H1 (cell line): Measurements from ENCODE around the gene C2orf66. TPM values are rescaled to one million over a fixed set of nuclear protein-coding genes. Genes with fewer than 3 reads are reported as not detected.

Experiments
- CTCF ChIA-PET: fragments of 300-600 bp; sonication (Branson Sonifier 250); formaldehyde crosslinking; loops from one replicate; lab custom pipeline; 2021; ENCODE audit not compliant: partially characterized antibody; lab: Charles Lee
- POLR2A ChIA-PET: fragments of 300-600 bp; sonication (Branson Sonifier 250); formaldehyde crosslinking; loops from one replicate; lab custom pipeline; 2021; ENCODE audit warnings: inconsistent platforms; ENCODE audit not compliant: partially characterized antibody; lab: Charles Lee
- DNase-seq, 2 experiments: peaks; one replicate each; pipeline versions ENCODE4 v3.0.0 to v3.0.0-alpha.2; 2010 to 2022; ENCODE audit warnings: low spot score in 2 of 2, low read depth in 1 of 2, mixed read lengths in 1 of 2
- FAIRE-seq: peaks from 2 replicates; lab custom pipeline; 2011; peaks lifted over from hg19 to GRCh38; lab: Jason Lieb, UNC
- H2AFZ ChIP-seq: 2 replicates; pipeline ENCODE4 v1.8.1; 2012; ENCODE audit warnings: low read length, inconsistent platforms
- H2AK5ac ChIP-seq: 2 replicates; pipeline ENCODE4 v1.6.1; 2013; ENCODE audit warnings: low read depth, low read length
- H2BK120ac ChIP-seq: replicated peaks from 2 replicates; pipeline ENCODE3; 2013; ENCODE audit warnings: low read depth, low read length, inconsistent platforms
- H2BK12ac ChIP-seq: 2 replicates; pipeline ENCODE4 v1.6.1; 2013; ENCODE audit warnings: low read depth, low read length
- H2BK15ac ChIP-seq: 2 replicates; pipeline ENCODE4 v1.6.1; 2013; ENCODE audit warnings: low read length
- H2BK20ac ChIP-seq: 2 replicates; pipeline ENCODE4 v1.6.1; 2013; ENCODE audit warnings: low read length
- H2BK5ac ChIP-seq: 2 replicates; pipeline ENCODE4 v1.6.1; 2013; ENCODE audit warnings: low read depth, low read length
- H3K14ac ChIP-seq: 2 replicates; pipeline ENCODE4 v1.6.1; 2013; ENCODE audit warnings: inconsistent platforms; ENCODE audit not compliant: insufficient read length
- H3K18ac ChIP-seq: 2 replicates; pipeline ENCODE4 v1.6.1; 2013; ENCODE audit warnings: low read length; ENCODE audit errors: extremely low read depth
- H3K23ac ChIP-seq: 2 replicates; pipeline ENCODE4 v1.6.1; 2013; ENCODE audit warnings: inconsistent platforms; ENCODE audit not compliant: insufficient read length
- H3K23me2 ChIP-seq: 2 replicates; pipeline ENCODE4 v1.6.1; 2013; ENCODE audit warnings: low read depth, low read length
- H3K27ac ChIP-seq: 2 replicates; pipeline ENCODE4 v1.6.1; 2011; ENCODE audit warnings: low read depth, low read length, inconsistent platforms
- H3K27me3 ChIP-seq, 4 experiments: replicated peaks in 1 of 4; 1 replicate in 1 of 4; 2 replicates in 3 of 4; pipeline versions ENCODE4 v1.6.1 to v1.8.1; 2011 to 2013; ENCODE audit warnings: low read length in 3 of 4, mild to moderate bottlenecking in 3 of 4, inconsistent platforms in 2 of 4, mixed read lengths in 2 of 4, moderate library complexity in 1 of 4; ENCODE audit not compliant: control insufficient read depth in 3 of 4, insufficient read depth in 3 of 4; ENCODE audit errors: extremely low read depth in 1 of 4
- H3K36me3 ChIP-seq, 4 experiments: 2 replicates each; pipeline versions ENCODE4 v1.6.1 to v1.8.1; 2011 to 2013; ENCODE audit warnings: mild to moderate bottlenecking in 4 of 4, low read length in 3 of 4, moderate library complexity in 2 of 4, control low read depth in 1 of 4, inconsistent platforms in 1 of 4; ENCODE audit not compliant: insufficient read depth in 4 of 4, control insufficient read depth in 2 of 4
- H3K4ac ChIP-seq: replicated peaks from 2 replicates; pipeline ENCODE3; 2013; ENCODE audit warnings: low read length, low read depth, mixed read lengths, inconsistent platforms; ENCODE audit not compliant: insufficient read length
- H3K4me1 ChIP-seq, 4 experiments: replicated peaks in 1 of 4; 1 replicate in 1 of 4; 2 replicates in 3 of 4; pipeline versions ENCODE4 v1.6.1 to v1.8.1; 2011 to 2013; ENCODE audit warnings: low read length in 3 of 4, inconsistent platforms in 2 of 4, mixed read lengths in 1 of 4; ENCODE audit not compliant: insufficient read depth in 4 of 4, control insufficient read depth in 3 of 4
- H3K4me2 ChIP-seq, 2 experiments: 2 replicates each; pipeline versions ENCODE4 v1.6.1 to v1.8.1; 2011 to 2013; ENCODE audit warnings: low read depth in 2 of 2, low read length in 2 of 2, control low read depth in 1 of 2, inconsistent platforms in 1 of 2, mild to moderate bottlenecking in 1 of 2; ENCODE audit not compliant: insufficient read depth in 1 of 2
- H3K4me3 ChIP-seq, 4 experiments: fragments of 200-600, 300-600 bp in 1 of 4; sonication (generic), shearing (Covaris generic), sonication (Bioruptor Twin) in 1 of 4; 2 replicates each; pipeline versions ENCODE4 v1.5.1 to v1.8.1; 2011 to 2016; ENCODE audit warnings: low read length in 4 of 4, low read depth in 3 of 4, control low read depth in 2 of 4, inconsistent platforms in 2 of 4, mild to moderate bottlenecking in 2 of 4, mixed read lengths in 1 of 4, moderate library complexity in 1 of 4; ENCODE audit not compliant: insufficient read depth in 2 of 4; ENCODE audit errors: extremely low read depth in 1 of 4
- H3K56ac ChIP-seq: replicated peaks from 2 replicates; pipeline ENCODE3; 2013; ENCODE audit warnings: low read depth, mild to moderate bottlenecking, mixed read lengths, low read length, inconsistent platforms; ENCODE audit not compliant: insufficient read length
- H3K79me1 ChIP-seq: 2 replicates; pipeline ENCODE4 v1.6.1; 2013; ENCODE audit warnings: low read depth, low read length, control low read depth
- H3K79me2 ChIP-seq, 2 experiments: 2 replicates each; pipeline versions ENCODE4 v1.6.1 to v1.8.1; 2012 to 2013; ENCODE audit warnings: low read length in 2 of 2, mild to moderate bottlenecking in 2 of 2, inconsistent platforms in 1 of 2; ENCODE audit not compliant: insufficient read depth in 2 of 2, control insufficient read depth in 1 of 2
- H3K9ac ChIP-seq, 4 experiments: replicated peaks in 1 of 4; 1 replicate in 1 of 4; 2 replicates in 3 of 4; pipeline versions ENCODE4 v1.6.1 to v1.8.1; 2011 to 2013; ENCODE audit warnings: low read depth in 3 of 4, low read length in 3 of 4, control low read depth in 2 of 4, mild to moderate bottlenecking in 2 of 4, moderate library complexity in 2 of 4, inconsistent platforms in 1 of 4; ENCODE audit errors: extremely low read depth in 1 of 4
- H3K9me3 ChIP-seq, 2 experiments: 2 replicates each; pipeline versions ENCODE4 v1.6.1 to v1.8.1; 2012 to 2013; ENCODE audit warnings: mild to moderate bottlenecking in 2 of 2, moderate library complexity in 2 of 2, control low read depth in 1 of 2, inconsistent platforms in 1 of 2, low read depth in 1 of 2, low read length in 1 of 2, mixed read lengths in 1 of 2; ENCODE audit not compliant: insufficient read depth in 2 of 2
- H4K20me1 ChIP-seq, 2 experiments: replicated peaks in 1 of 2; 2 replicates each; pipeline versions ENCODE3 to v1.8.1; 2011 to 2013; ENCODE audit warnings: inconsistent platforms in 2 of 2, low read length in 2 of 2, mild to moderate bottlenecking in 1 of 2; ENCODE audit not compliant: insufficient read depth in 2 of 2, control insufficient read depth in 1 of 2
- H4K5ac ChIP-seq: 2 replicates; pipeline ENCODE4 v1.6.1; 2013; ENCODE audit warnings: low read length, low read depth, mixed read lengths, inconsistent platforms; ENCODE audit not compliant: insufficient read length
- H4K8ac ChIP-seq: 2 replicates; pipeline ENCODE4 v1.8.0; 2013; ENCODE audit warnings: mild to moderate bottlenecking, moderate library complexity, low read length, inconsistent platforms; ENCODE audit not compliant: insufficient read depth; ENCODE audit errors: extremely low read depth
- H4K91ac ChIP-seq: replicated peaks from 2 replicates; pipeline ENCODE3; 2013; ENCODE audit warnings: low read length, mixed read lengths, inconsistent platforms; ENCODE audit not compliant: insufficient read length
- CEBPB ChIP-seq: IDR thresholded peaks from 2 replicates; pipeline ENCODE4 v1.6.1; 2012; ENCODE audit warnings: low read depth, low read length
- CTBP2 ChIP-seq: IDR thresholded peaks from 2 replicates; pipeline ENCODE4 v1.7.0; 2011; ENCODE audit warnings: borderline replicate concordance, mild to moderate bottlenecking, moderate library complexity, mixed read lengths, low read length; ENCODE audit not compliant: insufficient read depth, insufficient read length
- EP300 ChIP-seq, 2 experiments: IDR thresholded peaks; 1 replicate in 1 of 2; 2 replicates in 1 of 2; pipeline ENCODE4 v1.6.1; 2011 to 2012; ENCODE audit warnings: low read depth in 2 of 2, low read length in 2 of 2, mild to moderate bottlenecking in 2 of 2, borderline replicate concordance in 1 of 2, inconsistent platforms in 1 of 2, moderate library complexity in 1 of 2
- FOSL1 ChIP-seq: IDR thresholded peaks from 2 replicates; pipeline ENCODE4 v1.6.1; 2011; ENCODE audit warnings: mild to moderate bottlenecking, low read depth, low read length, moderate library complexity; ENCODE audit not compliant: insufficient read depth
- GTF2F1 ChIP-seq: IDR thresholded peaks from 2 replicates; pipeline ENCODE4 v1.6.1; 2012; ENCODE audit warnings: low read depth, low read length, improper control_type of control experiment, borderline replicate concordance
- JUND ChIP-seq: IDR thresholded peaks from 2 replicates; pipeline ENCODE4 v1.6.1; 2011; ENCODE audit warnings: mild to moderate bottlenecking, improper control_type of control experiment, low read length
- POLR2A ChIP-seq, 2 experiments: IDR thresholded peaks; 1 replicate in 1 of 2; 2 replicates in 1 of 2; pipeline ENCODE4 v1.6.1; 2011; ENCODE audit warnings: low read depth in 2 of 2, low read length in 2 of 2, mild to moderate bottlenecking in 2 of 2; ENCODE audit errors: control extremely low read depth in 1 of 2
- POU5F1 ChIP-seq: IDR thresholded peaks from 2 replicates; pipeline ENCODE4 v1.6.1; 2011; ENCODE audit warnings: low read depth, mild to moderate bottlenecking, low read length, moderate library complexity
- RBBP5 ChIP-seq: IDR thresholded peaks from 2 replicates; pipeline ENCODE4 v1.7.1; 2012; ENCODE audit warnings: low read depth, mild to moderate bottlenecking, inconsistent platforms, low read length, moderate library complexity, borderline replicate concordance
- SP1 ChIP-seq: IDR thresholded peaks from 2 replicates; pipeline ENCODE4 v1.6.1; 2011; ENCODE audit warnings: low read depth, low read length
- SP2 ChIP-seq: IDR thresholded peaks from 2 replicates; pipeline ENCODE4 v1.6.1; 2012; ENCODE audit warnings: mild to moderate bottlenecking, low read length, inconsistent platforms
- SRF ChIP-seq: IDR thresholded peaks from 2 replicates; pipeline ENCODE4 v1.6.1; 2011; ENCODE audit warnings: mild to moderate bottlenecking, low read depth, low read length, moderate library complexity
- TBP ChIP-seq: IDR thresholded peaks from 2 replicates; pipeline ENCODE4 v1.6.1; 2011; ENCODE audit warnings: low read depth, low read length, improper control_type of control experiment
- WGBS, 2 experiments: shearing (Covaris generic) in 1 of 2; methylation state at CpG; one replicate each; pipeline versions ENCODE4 v1.1.6 to v1.1.7; 2013 to 2015; ENCODE audit warnings: low lambda C conversion rate in 2 of 2, mixed read lengths in 2 of 2, inconsistent platforms in 1 of 2, low coverage in 1 of 2, missing lambda C conversion rate in 1 of 2; ENCODE audit not compliant: insufficient replicate concordance in 2 of 2, insufficient coverage in 1 of 2, insufficient read length in 1 of 2; ENCODE audit errors: extremely low coverage in 1 of 2, missing lambda C conversion rate in 1 of 2; 5-methylcytosine and 5-hydroxymethylcytosine counted together
- polyA plus RNA-seq, 7 experiments: library from polyadenylated mRNA; depleted of rRNA in 3 of 7; stranded (reverse) in 5 of 7; unstranded in 2 of 7; fragments of >200 nt in 5 of 7; fragments of 200-250 nt in 2 of 7; gene quantifications; 1 replicate in 5 of 7; 2 replicates in 1 of 7; 4 replicates in 1 of 7; pipeline versions ENCODE4 v1.2.1 to v1.2.3, GENCODE V29; 2011 to 2013; ENCODE audit warnings: missing spikeins in 2 of 7, mixed read lengths in 2 of 7
- total RNA-seq: library from RNA; stranded (reverse); fragmentation: NEBNext Ultra II Directional; extraction: Animal tissue kit (Norgen Biotek cat#: 25700); gene quantifications from 2 replicates; pipeline ENCODE4 v1.2.1, GENCODE V29; 2021
- TF ChIP-seq, protein P1 (sequence below): IDR thresholded peaks from 2 replicates; pipeline ENCODE4 v1.6.1; 2012; ENCODE audit warnings: low read length, inconsistent platforms

Gene C2orf66
- total and polyA plus RNA-seq, 2 of the 8 experiments (the other 6 are each of a cell fraction or from before 2014, with no cell fraction given), result not detected

- H3K9ac ChIP-seq, result no peak overlapping the region
- no peak overlapping the region for H2AFZ ChIP-seq
- H4K5ac ChIP-seq, result no peak overlapping the region
- CTCF ChIA-PET, result no interaction called here
- H3K79me2 ChIP-seq, result no peaks in the 10 kb centered on the region; a peak in 1 of 4 replicates
- H3K27me3 ChIP-seq, result no peaks in the 10 kb centered on the region
- H3K4me1 ChIP-seq, result no peaks in the 10 kb centered on the region
- no peak overlapping the region for H2AK5ac ChIP-seq
- H3K4me3 ChIP-seq, result no peak overlapping the region
- H2BK15ac ChIP-seq, result no peak overlapping the region
- H4K20me1 ChIP-seq, result no peaks in the 10 kb centered on the region
- H3K9me3 ChIP-seq, result no peaks in the 10 kb centered on the region
- H3K79me1 ChIP-seq, result no peaks in the 10 kb centered on the region
- WGBS, 2 experiments, result 97% methylated on average over 3 of the region's 3 CpGs; no CpG with 5 or more reads in 1 of the 2 experiments
- no peaks in the 10 kb centered on the region for H3K23me2 ChIP-seq
- H2BK5ac ChIP-seq, result no peak overlapping the region
- no peak for FAIRE-seq
- no peak overlapping the region for H3K18ac ChIP-seq
- H4K91ac ChIP-seq, result no peak overlapping the region
- H3K4me2 ChIP-seq, result no peak overlapping the region
- no peak overlapping the region for H2BK12ac ChIP-seq
- H3K27ac ChIP-seq, result no peak overlapping the region
- no peak overlapping the region for H3K14ac ChIP-seq
- no peak overlapping the region for H3K4ac ChIP-seq
- no peak overlapping the region for H3K56ac ChIP-seq
- no peak overlapping the region for H4K8ac ChIP-seq
- DNase-seq, result no peak
- H2BK20ac ChIP-seq, result no peak overlapping the region
- H2BK120ac ChIP-seq, result no peak overlapping the region
- POLR2A ChIA-PET, result interaction anchor here (1.5 kb wide), 1 partner anchor 8 kb away, joined by 3 read pairs; no protein-coding TSS in a partner anchor
- H3K23ac ChIP-seq, result no peak overlapping the region
- peaks cover 4 to 71% (median 37%) of the 10 kb centered on the region in 4 experiments for H3K36me3 ChIP-seq
- TF ChIP-seq SRF, result no peak
- no peak for TF ChIP-seq GTF2F1
- no peak for TF ChIP-seq SP2
- no peak for TF ChIP-seq CEBPB
- TF ChIP-seq CTBP2, result no peak
- TF ChIP-seq RBBP5, result no peak
- no peak for TF ChIP-seq POLR2A (IDR thresholded peaks at IDR 0.05; ENCODE audit: control extremely low read depth in 1 of 2, low read depth in 2 of 2, low read length in 2 of 2)
- TF ChIP-seq JUND, result no peak
- no peak for TF ChIP-seq FOSL1
- TF ChIP-seq, protein P1, sequence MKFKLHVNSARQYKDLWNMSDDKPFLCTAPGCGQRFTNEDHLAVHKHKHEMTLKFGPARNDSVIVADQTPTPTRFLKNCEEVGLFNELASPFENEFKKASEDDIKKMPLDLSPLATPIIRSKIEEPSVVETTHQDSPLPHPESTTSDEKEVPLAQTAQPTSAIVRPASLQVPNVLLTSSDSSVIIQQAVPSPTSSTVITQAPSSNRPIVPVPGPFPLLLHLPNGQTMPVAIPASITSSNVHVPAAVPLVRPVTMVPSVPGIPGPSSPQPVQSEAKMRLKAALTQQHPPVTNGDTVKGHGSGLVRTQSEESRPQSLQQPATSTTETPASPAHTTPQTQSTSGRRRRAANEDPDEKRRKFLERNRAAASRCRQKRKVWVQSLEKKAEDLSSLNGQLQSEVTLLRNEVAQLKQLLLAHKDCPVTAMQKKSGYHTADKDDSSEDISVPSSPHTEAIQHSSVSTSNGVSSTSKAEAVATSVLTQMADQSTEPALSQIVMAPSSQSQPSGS, result no peak
- TF ChIP-seq SP1, result no peak
- TF ChIP-seq POU5F1, result no peak
- TF ChIP-seq EP300 (IDR thresholded peaks at IDR 0.05; ENCODE audit: borderline replicate concordance in 1 of 2, low read depth in 2 of 2, low read length in 2 of 2), result no peak
- TF ChIP-seq TBP, result no peak
Observed at GRCh38 chr2:196792865-196793264, 16.3 kb downstream of the C2orf66 start.
